Loucy (cell line): ENCODE data around the gene FAM107B.

ENCODE experiments used
- CTCF ChIP-seq: fragments of 200-600 bp; sonication (generic); conservative IDR thresholded peaks from 2 replicates; pipeline ENCODE4 v1.5.1; 2014; ENCODE audit warnings: mild to moderate bottlenecking, antibody characterized with exemption, low read length
- EZH2phosphoT487 ChIP-seq: fragments of 200-600 bp; IDR thresholded peaks from 2 replicates; pipeline ENCODE4 v1.6.1; 2018; ENCODE audit warnings: antibody characterized with exemption, mild to moderate bottlenecking, moderate library complexity, borderline replicate concordance

- no peak for TF ChIP-seq CTCF
- no peak for TF ChIP-seq EZH2phosphoT487
These were observed 61.7 kb downstream of the FAM107B start for GRCh38 chr10:14712991-14713424.
